ENCODE results near the gene OR2G3.

The OR2G3 gene

DNA sequence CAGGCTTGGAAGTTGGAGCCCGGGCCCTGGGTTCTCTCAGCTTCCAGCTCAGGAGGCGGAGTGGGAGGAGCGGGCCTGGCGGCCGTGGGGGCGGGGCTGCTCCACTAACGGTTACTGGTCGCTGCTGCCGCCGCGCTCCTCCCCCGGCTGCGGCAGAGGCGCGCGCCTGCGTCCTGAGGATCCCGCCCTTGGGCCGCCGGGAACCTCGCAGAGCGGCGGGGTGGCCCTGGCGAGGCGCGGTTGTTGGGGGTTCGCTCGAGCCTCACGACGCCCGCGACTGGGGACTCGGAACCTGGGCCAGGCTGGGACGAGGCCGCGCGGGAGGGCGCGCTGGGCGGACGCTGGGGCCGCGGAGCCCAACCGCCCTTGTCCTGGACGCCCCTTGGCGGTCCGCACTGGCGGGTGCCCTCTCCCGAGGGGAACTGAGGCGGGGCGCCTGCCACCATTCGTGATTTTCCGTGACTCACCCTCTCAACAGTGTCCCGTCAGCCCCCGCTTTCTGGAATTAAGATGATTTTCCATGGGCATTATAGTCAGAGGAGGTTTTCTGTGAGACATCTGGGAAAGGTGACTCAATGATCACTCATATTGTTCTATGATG lies 34.1 kb downstream of the OR2G3 start:
- intact Hi-C loops (cut with micrococcal nuclease): no loop called here
- H3K27me3 Mint-ChIP-seq: peaks cover 8% of the 10 kb centered on the region
- no peaks in the 10 kb centered on the region for H3K36me3 Mint-ChIP-seq (ENCODE audit: low read depth)
- peak overlapping the region; percentile 47 for H3K4me3 Mint-ChIP-seq
- peaks cover 28% of the 10 kb centered on the region for H3K4me1 Mint-ChIP-seq (ENCODE audit: low read depth)
- H3K9me3 Mint-ChIP-seq: no peaks in the 10 kb centered on the region
- no peak overlapping the region for H3K27ac Mint-ChIP-seq

DNA sequence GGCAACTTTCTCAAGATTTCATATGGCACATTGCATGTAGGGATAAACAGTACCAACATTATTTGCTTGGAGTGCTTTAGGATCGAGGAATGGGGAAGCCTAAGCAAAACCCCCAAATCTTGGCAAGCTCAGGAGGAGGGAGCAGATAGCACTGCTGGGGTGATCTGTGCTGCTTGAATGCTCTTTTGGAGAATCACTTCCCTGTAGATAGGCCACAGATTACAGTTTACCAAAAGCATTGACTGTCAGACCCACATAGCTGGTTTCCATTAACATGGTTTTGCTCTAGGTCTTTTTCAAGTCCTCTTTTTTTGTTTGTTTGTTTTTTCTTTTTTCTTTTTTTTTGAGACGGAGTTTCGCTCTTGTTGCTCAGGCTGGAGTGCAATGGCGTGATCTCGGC lies 37.4 kb downstream of the OR2G3 start:
- Mint-ChIP-seq H3K4me3 (no peak overlapping the region), H3K27me3 (peaks cover 8% of the 10 kb centered on the region), H3K27ac (no peak overlapping the region), H3K9me3 (no peaks in the 10 kb centered on the region), H3K4me1 (ENCODE audit: low read depth) (peaks cover 38% of the 10 kb centered on the region), H3K36me3 (ENCODE audit: low read depth) (no peaks in the 10 kb centered on the region)
- intact Hi-C loops (cut with micrococcal nuclease): no loop called here

DNA sequence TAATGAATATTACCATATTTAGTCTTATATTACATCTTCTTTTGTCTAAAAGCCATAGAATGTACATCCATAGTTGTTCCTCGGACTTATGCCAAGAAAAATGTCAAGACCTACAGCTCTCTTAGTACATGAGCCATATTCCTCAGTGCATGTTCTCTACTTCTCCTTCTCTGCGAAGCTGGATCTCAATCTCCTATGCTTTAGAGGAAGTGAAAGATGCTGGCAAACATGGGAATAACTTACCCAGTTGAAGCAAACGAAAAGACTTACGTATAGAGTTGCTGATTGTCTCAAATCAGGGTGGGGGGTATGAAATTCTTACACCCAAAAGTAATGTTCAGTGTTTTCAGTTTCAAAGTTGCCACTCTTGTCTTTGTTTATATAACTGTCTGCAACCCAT lies 41.5 kb downstream of the OR2G3 start:
- Mint-ChIP-seq H3K4me3 (no peak overlapping the region), H3K4me1 (ENCODE audit: low read depth) (peaks cover 21% of the 10 kb centered on the region), H3K27me3 (no peaks in the 10 kb centered on the region), H3K9me3 (no peaks in the 10 kb centered on the region), H3K36me3 (ENCODE audit: low read depth) (no peaks in the 10 kb centered on the region), H3K27ac (peak overlapping the region; percentile 65)
- intact Hi-C loops (cut with micrococcal nuclease): no loop called here

DNA sequence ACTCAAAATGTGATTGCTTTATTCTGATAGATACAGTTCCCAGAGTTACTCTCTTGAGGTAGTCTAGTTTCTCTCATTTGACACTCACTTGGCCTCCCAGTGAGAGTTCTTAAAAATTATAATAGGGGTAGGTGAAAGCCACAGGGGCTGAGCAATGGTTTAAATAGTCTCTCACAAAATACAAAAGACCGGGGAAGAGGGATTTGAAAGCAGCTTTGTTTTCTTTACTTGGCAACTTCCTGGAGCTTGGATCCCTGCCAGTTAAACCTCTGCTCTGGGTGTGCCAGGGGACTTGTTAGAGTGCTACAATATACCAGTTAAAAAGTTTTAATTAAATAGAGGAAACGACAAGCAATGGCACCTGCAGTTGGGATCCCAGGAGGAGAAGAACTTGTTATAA lies 42.5 kb downstream of the OR2G3 start:
- Mint-ChIP-seq H3K4me1 (ENCODE audit: low read depth) (peaks cover 15% of the 10 kb centered on the region), H3K4me3 (no peak overlapping the region), H3K36me3 (ENCODE audit: low read depth) (no peaks in the 10 kb centered on the region), H3K27me3 (no peaks in the 10 kb centered on the region), H3K9me3 (no peaks in the 10 kb centered on the region), H3K27ac (peak overlapping the region; percentile 65)
- intact Hi-C loops (cut with micrococcal nuclease): no loop called here

DNA sequence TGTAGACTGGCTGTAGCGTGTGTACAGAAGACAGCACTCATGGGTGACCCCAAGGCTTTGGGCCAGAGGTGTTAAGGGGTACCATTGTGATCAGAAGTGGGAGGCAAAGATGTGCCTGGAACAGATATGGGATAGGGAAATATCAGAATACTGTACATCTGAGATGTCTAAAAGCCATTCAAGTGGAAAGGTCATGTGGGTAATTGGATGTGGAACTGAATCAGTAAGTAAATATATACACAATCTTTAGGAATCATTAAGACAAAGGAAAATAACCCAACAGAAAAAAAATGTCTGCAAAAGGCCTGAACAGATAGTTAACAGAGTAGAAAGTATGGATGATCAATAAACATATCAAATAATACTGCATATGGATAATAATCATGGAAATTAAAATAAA lies 47.7 kb downstream of the OR2G3 start:
- H3K9me3 Mint-ChIP-seq: peaks cover under 1% of the 10 kb centered on the region
- H3K4me1 Mint-ChIP-seq (ENCODE audit: low read depth): peaks cover 6% of the 10 kb centered on the region
- no peaks in the 10 kb centered on the region for H3K36me3 Mint-ChIP-seq (ENCODE audit: low read depth)
- intact Hi-C loops (cut with micrococcal nuclease): no loop called here
- no peak overlapping the region for H3K4me3 Mint-ChIP-seq
- no peaks in the 10 kb centered on the region for H3K27me3 Mint-ChIP-seq
- H3K27ac Mint-ChIP-seq: no peak overlapping the region
